ENCODE data around the gene ZNF804A.
"Not testable (repeated sequence)": the region's sequence is repeated elsewhere in the genome, so short reads cannot be mapped to it uniquely, and the experiment has no call there.

Gene ZNF804A

DNA sequence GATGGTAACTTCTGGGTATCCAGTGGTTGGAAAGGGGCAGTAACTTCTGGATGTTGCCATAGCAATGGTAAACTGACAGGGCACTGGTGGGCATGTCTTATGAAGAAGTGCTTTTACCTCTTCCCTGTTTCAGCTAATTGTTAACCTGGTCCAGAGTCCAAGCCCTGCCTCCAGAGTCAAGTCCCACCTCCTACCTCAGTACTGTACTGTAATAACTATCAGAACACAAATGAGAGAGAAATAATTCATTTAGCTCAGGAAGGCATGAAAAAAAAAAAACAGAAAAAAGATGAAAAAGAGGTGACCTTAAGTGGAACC, 237.0 kb downstream of the ZNF804A start:
- DNase-seq: no peak

DNA sequence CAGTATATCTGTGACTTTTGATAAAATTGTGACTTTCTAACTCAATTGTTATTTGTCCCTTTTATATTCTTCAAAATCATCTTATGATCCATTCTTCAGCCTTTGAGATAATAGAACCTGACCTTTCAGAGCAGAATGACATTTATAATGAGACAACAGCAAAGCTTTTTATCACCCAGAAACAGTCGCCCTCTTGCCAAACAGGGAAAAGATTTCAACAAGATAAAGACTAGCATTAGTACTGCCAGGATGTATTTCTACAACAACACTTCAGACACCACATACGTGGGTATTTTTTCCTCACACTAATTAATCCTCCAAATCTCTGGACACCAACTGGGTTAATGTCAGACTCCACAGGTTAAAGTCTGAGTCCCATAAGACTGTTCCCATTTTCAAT, 249.0 kb downstream of the ZNF804A start:
- no peak for DNase-seq

- no peak for DNase-seq
Measured at GRCh38 chr2:184849516-184849915, 251.2 kb downstream of the ZNF804A start.

- no peak for DNase-seq
Measured at GRCh38 chr2:184851576-184851975, 253.2 kb downstream of the ZNF804A start.

DNA sequence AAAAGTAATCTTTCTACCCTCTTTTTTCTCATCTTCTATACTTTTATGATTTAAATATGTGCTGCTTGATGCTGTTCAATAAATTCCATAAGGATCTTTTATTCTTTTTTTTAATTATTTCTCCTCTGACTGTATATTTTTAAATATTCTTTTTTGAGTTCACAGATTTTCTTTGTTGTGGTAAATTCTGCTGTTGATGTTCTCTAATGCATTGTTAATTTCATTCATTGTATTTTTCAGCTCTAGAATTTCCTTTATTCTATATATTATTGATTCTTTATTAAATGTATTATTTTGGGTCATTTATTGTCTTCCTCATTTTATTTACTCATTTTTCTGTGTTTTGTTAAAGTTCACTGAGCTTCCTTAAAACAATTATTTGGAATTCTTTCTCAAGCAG, 260.9 kb downstream of the ZNF804A start:
- DNase-seq: no peak

GRCh38 chr2:184860744-184861143, 262.4 kb downstream of the ZNF804A start:
- no peak for DNase-seq

DNA sequence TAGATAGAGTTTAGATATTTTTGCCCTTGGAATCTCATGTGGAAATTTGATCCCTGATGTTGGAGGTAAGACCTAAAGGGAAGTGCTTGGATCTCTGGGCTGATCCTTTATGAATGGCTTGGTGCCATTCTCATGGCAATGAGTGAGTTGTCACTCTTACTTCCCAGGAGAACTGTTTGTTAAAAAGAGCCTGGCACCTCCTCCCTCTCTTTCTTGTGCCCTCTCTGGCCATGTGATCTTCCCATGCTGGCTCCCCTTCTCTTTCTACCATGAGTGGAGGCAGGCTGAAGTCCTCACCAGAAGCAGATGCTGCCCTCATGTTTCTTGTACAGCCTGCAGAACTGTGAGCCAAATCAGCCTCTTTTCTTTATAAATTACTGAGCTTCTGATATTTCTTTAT, 276.9 kb downstream of the ZNF804A start:
- DNase-seq: no peak

DNA sequence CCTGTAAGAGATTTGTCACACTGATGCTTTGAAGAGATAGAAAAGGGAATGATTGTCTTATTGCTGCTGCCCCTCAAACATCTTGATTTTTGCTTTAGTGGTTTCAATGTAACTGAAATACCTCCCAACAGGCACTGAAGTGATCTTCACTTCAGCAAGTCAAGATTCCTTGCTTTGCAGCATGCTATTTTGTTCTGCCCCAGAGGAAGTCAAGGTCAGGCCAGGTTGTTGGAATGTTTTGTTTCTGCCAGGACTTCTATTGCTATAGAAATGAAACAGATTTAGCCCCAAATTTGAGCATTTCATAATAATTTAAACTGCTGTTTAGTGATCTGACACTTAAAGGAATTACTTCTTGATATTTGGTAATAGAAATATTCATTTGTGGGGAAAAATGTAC, 277.6 kb downstream of the ZNF804A start:
- DNase-seq: no peak

DNA sequence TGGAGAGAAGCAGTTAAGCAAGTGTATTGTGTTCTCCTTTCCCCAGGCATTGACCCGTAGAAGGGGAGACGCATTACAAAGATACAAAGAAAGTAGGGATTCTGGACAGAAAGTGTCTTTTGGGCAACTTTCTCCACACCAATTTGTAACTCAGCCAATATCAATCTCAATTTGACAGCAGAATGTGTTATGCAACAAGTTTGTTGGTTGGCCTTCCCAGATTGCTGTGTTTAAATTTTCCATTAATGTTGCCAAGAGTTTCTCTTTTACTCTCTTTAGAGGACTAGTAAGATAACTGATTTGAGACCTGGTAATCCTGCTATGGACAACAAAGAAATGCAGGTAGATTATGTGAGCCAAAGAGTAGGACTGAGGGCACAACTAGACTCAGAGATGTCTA, 279.6 kb downstream of the ZNF804A start:
- no peak for DNase-seq

- no peak for DNase-seq
Measured at GRCh38 chr2:184879671-184880070, 281.3 kb downstream of the ZNF804A start.

DNA sequence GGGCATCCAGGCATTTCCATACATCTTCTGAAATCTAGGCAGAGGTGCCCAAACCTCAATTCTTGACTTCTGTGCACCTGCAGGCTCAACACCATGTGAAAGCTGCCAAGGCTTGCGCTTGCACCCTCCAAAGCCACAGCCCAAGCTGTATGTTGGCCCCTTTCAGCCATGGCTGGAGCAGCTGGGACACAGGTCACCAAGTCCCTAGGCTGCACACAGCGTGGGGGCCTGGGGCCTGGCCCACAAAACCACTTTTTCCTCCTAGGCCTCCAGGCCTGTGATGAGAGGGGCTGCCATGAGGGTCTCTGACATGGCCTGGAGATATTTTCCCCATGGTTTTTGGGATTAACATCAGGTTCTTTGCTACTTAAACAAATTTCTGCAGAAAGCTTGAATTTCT, 288.3 kb downstream of the ZNF804A start:
- not testable (repeated sequence) for DNase-seq

DNA sequence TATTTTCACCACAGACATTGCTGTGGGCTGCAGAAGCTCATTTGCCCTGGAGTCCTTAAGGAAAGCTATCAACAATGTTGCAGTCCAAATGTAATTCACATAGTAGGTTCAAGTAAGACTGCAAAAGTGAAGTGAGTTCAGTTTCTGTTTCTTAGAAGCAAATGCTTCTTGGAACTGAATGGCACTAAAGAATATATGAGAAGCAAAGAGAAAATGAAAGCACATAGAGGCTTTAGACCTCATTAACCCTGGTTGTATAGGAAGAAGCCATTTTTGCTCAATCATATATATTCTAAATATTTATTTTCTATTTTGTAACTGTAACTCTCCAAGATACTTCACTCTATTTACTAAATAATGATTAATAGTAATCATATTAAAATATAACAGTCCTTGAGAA, 292.0 kb downstream of the ZNF804A start:
- DNase-seq: no peak

DNA sequence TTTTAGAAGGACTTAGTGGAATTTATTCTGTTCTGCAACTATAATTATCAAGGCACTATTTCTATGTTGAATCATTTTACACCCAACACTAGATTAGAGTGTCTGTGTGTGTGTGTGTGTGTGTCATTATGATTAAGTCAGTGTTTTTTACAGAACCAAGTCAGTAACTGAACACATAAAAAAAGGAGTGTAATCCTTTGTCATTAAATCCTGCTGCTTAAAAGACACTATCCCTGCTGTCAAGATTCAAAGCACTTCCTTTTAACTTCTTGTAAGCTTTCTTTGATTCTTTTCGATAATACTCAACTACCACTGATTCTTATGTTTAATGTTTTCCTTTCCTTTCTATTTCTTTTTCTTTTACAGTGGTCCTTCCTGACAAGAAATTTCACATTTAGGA, 306.7 kb downstream of the ZNF804A start:
- DNase-seq: no peak

- no peak for DNase-seq
Measured at GRCh38 chr2:184906160-184906559, 307.8 kb downstream of the ZNF804A start.

DNA sequence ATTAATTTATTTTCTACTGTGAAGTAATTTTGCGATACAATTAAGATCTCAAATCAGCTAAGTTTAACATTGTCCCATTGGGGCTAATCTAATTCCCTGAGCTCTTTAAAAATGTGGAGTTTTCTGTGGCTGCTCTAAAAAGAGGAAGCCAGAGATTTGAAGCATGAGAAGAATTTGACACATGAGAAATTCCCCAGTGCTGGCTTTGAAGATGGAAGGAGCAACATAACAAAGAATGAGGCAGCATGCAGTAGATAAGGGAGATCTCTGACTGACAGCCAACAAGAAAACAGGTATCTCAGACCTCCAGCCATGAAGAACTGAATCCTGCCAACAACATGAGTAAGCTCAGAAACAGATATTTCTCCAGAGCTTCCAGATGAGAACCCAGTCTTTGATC, 308.4 kb downstream of the ZNF804A start:
- no peak for DNase-seq

DNA sequence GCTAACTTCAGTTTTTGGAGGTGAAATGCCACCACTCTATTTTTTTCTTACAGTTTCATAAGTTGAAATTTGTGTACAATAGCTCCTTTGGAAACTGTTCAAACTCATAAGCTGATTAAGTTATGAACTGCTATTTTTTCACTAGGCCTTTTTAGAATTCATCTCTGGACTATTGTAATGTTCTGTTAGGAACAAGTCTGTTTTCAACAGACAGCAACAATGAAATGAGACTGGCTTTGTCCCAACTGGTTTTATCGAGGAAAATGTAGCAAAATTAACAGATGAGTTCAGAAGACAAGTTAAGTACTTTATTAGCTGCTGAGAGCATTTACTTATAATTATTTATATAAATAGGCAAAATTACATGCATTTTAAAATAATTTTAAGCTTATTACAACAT, 310.6 kb downstream of the ZNF804A start:
- no peak for DNase-seq

- no peak for DNase-seq
Measured at GRCh38 chr2:184920451-184920965, 322.2 kb downstream of the ZNF804A start.

DNA sequence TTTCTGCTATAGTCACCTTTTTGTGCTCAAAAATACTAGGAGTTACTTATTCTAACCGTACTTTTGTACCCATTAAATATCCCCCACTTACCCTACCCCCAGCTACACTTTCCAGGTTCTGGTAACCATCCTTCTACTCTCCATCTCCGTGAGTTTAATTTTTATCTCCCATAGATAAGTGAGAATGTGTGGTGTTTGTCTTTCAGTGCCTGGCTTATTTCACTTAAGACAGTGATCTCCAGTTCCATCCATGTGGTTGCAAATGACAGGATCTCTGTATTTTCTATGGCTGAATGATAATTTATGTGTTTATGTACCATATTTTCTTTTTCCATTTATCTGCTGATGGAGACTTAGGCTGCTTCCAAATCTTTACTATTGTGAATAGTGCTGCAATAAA, 323.3 kb downstream of the ZNF804A start:
- no peak for DNase-seq

GRCh38 chr2:184923751-184924150, 325.4 kb downstream of the ZNF804A start:
- no peak for DNase-seq

GRCh38 chr2:184927040-184927439, 328.7 kb downstream of the ZNF804A start:
- DNase-seq: no peak

- DNase-seq: no peak
Measured at GRCh38 chr2:184936761-184937160, 338.4 kb downstream of the ZNF804A start.

GRCh38 chr2:184938221-184938985, 340.1 kb downstream of the ZNF804A start:
- DNase-seq: no peak

- DNase-seq: no peak
Measured at GRCh38 chr2:184945326-184945725, 347.0 kb downstream of the ZNF804A start.

DNA sequence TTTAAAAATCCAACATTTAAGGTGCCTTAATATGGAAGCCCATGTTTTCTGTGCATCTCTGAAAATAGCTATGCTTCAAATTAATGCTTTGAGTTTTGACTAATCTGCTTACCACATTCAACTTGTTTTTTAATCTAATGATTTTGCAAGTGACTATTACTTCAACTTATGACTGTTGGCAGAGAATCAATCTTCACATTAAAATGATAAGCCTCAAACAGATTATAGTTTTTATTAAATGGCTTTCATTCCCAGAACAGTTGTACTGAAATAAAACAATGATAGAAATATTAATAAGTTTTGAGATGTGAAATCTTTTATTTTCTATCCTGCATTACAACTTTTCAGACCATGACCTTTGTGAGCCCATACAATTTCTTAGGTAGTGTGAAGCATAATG, 347.5 kb downstream of the ZNF804A start:
- no peak for DNase-seq

DNA sequence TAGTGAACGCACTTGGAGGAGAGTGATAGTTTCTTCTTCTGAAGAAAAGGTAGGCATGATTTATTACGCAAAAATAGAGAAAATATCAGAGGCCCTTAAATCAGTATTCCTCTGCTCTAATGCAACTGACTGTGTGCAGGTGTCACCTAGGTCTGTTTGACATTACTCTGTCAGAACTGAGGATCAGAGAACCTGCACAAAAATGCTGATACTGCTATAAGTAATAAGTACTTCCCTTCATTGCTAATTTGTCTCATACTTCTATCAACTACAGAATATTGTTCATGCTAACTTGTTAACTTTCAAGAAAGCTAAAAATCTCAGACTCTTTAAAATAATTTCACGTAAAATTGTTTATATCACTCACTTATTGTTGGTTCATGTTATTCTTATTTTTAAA, 358.5 kb downstream of the ZNF804A start:
- no peak for DNase-seq
